Esophagus muscularis mucosa (tissue), 3 donors: ENCODE results near the gene PCGF2.

Experiments used
- POLR2A ChIP-seq: fragments of 450-650 bp; IDR thresholded peaks from one replicate; pipeline ENCODE4 v1.6.1; 2017; ENCODE audit warnings: antibody characterized with exemption, moderate library complexity, mild to moderate bottlenecking, low read depth
- POLR2AphosphoS5 ChIP-seq, 2 donors: sonication (generic); formaldehyde crosslinking; IDR thresholded peaks; one replicate each; pipeline ENCODE4 v1.6.1; 2017; ENCODE audit warnings: antibody characterized with exemption in 2 of 2
- TF ChIP-seq, protein P1 (sequence below), 3 experiments: fragments of 200-600 bp in 2 of 3; fragments of 450-650 bp in 1 of 3; sonication (generic) in 2 of 3; IDR thresholded peaks; one replicate each; pipeline ENCODE4 v1.5.1; 2017 to 2019; ENCODE audit warnings: antibody characterized with exemption in 3 of 3, mild to moderate bottlenecking in 2 of 3, moderate library complexity in 1 of 3

DNA sequence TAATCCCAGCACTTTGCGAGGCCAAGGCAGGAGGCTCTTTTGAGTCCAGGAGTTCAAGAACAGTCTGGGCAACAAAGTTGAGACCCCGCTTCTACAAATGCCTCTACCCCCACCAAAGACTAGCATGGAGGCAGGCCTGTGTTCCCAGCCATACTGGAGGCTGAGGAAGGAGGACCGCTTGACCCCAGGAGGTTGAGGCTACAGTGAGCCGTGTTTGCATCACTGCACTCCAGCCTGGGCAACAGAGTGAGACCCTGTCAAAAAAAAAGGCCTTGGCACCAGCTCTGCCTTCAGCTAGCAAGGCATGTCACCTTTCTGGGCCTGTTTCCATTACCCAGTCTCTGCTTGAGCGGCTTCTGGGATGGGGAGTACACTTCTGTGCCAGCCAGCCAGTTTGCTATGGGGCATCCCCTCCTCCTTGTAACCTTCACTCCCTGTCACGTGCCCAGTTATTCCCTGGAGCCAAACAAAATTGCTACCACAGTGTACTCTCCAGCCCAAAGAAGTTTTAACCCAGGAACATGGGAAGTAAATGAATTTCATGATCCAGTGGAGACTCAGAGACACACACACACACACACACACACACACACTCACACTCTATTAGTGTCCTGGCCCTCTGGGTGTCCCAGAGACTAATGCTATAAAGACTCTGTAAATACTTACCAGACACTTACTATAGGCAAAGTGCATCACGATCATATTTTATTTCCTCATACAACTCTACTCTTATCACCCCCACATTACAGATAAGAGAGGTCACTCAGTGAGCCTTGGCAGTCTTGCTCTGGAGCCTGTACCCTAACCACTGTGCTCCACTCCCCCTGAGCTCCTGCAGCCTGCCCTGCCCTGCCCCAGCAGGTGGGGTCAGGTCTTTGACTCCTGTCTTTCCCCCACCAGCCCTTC lies 15.5 kb downstream of the PCGF2 start:
- TF ChIP-seq, protein P1, sequence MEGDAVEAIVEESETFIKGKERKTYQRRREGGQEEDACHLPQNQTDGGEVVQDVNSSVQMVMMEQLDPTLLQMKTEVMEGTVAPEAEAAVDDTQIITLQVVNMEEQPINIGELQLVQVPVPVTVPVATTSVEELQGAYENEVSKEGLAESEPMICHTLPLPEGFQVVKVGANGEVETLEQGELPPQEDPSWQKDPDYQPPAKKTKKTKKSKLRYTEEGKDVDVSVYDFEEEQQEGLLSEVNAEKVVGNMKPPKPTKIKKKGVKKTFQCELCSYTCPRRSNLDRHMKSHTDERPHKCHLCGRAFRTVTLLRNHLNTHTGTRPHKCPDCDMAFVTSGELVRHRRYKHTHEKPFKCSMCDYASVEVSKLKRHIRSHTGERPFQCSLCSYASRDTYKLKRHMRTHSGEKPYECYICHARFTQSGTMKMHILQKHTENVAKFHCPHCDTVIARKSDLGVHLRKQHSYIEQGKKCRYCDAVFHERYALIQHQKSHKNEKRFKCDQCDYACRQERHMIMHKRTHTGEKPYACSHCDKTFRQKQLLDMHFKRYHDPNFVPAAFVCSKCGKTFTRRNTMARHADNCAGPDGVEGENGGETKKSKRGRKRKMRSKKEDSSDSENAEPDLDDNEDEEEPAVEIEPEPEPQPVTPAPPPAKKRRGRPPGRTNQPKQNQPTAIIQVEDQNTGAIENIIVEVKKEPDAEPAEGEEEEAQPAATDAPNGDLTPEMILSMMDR (IDR thresholded peaks at IDR 0.05), result no peak
- TF ChIP-seq POLR2AphosphoS5 (IDR thresholded peaks at IDR 0.05), result no peak
- TF ChIP-seq POLR2A, result no peak
